ENCODE data around the gene KCND1. TPM values are rescaled to one million over a fixed set of nuclear protein-coding genes. Genes with fewer than 3 reads are reported as not detected.

The KCND1 gene
- total and polyA plus RNA-seq, 10 donors = 1.5 to 3.7 (median 2.1) TPM

DNA sequence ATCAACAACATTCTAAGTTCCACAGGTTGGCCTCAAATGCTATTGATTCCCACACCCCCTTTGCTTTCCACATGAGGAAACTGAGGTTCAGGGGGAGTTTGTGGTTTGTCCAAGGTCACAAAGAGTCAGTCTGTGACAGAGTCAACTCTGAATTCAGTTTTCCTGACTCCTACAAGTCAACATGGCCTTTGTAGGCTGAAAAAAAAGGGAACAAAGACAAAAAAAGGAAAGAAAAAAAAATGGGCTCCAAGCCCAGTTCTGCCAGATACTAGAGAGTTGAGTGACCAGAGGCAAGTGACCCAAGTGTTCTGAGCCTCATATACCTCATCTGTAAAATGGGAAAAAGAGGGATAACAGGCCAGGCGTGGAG, 36.4 kb downstream of the KCND1 start:
- WGBS, 5 donors = 65 to 100% (median 94%) methylated on average over 1 of the region's 1 CpG
- TF ChIP-seq POLR2AphosphoS5 (IDR thresholded peaks at IDR 0.05) (no peak), POLR2A (IDR thresholded peaks at IDR 0.05) (no peak)
- TF ChIP-seq, protein P1, sequence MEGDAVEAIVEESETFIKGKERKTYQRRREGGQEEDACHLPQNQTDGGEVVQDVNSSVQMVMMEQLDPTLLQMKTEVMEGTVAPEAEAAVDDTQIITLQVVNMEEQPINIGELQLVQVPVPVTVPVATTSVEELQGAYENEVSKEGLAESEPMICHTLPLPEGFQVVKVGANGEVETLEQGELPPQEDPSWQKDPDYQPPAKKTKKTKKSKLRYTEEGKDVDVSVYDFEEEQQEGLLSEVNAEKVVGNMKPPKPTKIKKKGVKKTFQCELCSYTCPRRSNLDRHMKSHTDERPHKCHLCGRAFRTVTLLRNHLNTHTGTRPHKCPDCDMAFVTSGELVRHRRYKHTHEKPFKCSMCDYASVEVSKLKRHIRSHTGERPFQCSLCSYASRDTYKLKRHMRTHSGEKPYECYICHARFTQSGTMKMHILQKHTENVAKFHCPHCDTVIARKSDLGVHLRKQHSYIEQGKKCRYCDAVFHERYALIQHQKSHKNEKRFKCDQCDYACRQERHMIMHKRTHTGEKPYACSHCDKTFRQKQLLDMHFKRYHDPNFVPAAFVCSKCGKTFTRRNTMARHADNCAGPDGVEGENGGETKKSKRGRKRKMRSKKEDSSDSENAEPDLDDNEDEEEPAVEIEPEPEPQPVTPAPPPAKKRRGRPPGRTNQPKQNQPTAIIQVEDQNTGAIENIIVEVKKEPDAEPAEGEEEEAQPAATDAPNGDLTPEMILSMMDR (IDR thresholded peaks at IDR 0.05 in 8 of 11, conservative IDR thresholded peaks at IDR 0.05 in 3 of 11) = no peak
- peak overlapping the region in 6 of 8 donors; percentile 26 to 94 (median 90) for H3K27ac ChIP-seq
- no peak overlapping the region for H3K4me3 ChIP-seq
- peaks cover 0 to 4% (median 0%) of the 10 kb centered on the region in 8 donors for H3K9me3 ChIP-seq
- H3K36me3 ChIP-seq = peaks cover 0 to 50% (median 13%) of the 10 kb centered on the region in 6 donors
- H3K4me1 ChIP-seq = peaks cover 27 to 74% (median 63%) of the 10 kb centered on the region in 6 donors
- intact Hi-C loops (cut with DNase I; ENCODE audit: low total_unique reads) = no loop called here
- no peaks in the 10 kb centered on the region for H3K27me3 ChIP-seq (replicated peaks in 1 of 7)
- DNase-seq = no peak

DNA sequence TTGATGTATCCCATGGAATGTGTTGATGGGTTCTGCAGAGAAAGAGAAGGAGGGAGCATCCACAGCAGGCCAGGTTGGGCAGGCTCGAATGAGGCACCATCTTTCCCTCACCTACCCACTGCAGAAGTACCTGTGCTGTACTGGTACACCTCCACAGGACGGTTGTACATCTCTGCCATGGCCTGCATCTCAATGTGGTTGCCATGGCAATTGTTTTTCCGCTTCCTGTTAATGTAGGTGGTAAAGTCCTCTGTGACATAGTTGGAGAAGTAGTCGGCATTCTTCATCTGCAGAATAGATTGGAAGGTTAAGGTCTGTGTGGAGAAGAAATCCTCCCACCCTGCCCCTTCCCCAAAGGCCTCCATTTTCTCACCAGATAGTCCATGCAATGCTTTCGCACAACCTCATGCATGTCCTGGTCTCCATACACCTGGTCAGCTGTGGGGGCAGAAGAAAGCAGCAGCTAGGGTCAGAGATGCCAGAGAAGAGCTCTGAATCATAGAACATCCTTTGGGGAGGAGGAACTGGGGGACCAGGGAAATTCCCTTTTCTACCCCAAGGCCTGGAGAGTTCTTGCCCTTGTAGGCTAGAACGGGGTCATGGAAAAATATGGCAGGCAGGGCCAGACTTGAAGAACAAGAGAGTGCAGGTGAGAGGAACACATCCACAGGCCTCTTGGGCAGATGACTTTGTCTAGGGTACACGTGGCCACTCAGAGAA, 36.9 kb downstream of the KCND1 start:
- Histone ChIP-seq H3K36me3 (peaks cover 0 to 55% (median 15%) of the 10 kb centered on the region in 6 donors), H3K4me1 (peaks cover 27 to 69% (median 58%) of the 10 kb centered on the region in 6 donors), H3K9me3 (peaks cover 0 to 4% (median 0%) of the 10 kb centered on the region in 8 donors), H3K4me3 (no peak overlapping the region), H3K27ac (peak overlapping the region in 6 of 8 donors; percentile 26 to 94 (median 90)), H3K27me3 (replicated peaks in 1 of 7) (no peaks in the 10 kb centered on the region)
- WGBS, 5 donors = 70 to 79% (median 71%) methylated on average over 7 of the region's 7 CpGs
- no peak for DNase-seq
- TF ChIP-seq POLR2AphosphoS5 (IDR thresholded peaks at IDR 0.05) (peak in 1 of 3 donors; percentile 7), POLR2A (IDR thresholded peaks at IDR 0.05) (no peak)
- intact Hi-C loops (cut with DNase I; ENCODE audit: low total_unique reads) = no loop called here

DNA sequence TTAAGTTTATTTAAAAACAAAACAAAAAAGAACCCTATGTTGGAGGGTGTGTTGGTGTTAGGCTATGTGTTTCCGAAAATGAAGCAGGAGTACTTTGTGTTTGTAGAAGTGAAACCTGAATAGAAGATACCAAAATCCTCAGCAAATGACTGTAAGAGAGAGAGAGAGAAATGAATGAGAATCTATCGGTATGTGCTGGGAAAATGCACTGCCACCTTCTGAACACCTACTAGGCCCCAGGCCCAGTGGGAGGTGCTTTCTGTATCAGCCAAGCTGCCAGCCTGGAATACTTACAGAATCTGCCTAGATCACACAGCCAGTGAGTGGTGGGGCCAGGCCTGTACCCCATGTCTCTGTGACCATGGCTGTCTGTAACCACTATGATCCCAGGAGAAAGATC, 37.9 kb downstream of the KCND1 start:
- 59 to 73% (median 69%) methylated on average over 2 of the region's 2 CpGs for WGBS, 5 donors
- no peak for DNase-seq
- peak overlapping the region in 7 of 8 donors; percentile 15 to 94 (median 90) for H3K27ac ChIP-seq
- TF ChIP-seq POLR2AphosphoS5 (IDR thresholded peaks at IDR 0.05) (no peak), POLR2A (IDR thresholded peaks at IDR 0.05) (no peak)
- TF ChIP-seq, protein P1 (IDR thresholded peaks at IDR 0.05 in 8 of 11, conservative IDR thresholded peaks at IDR 0.05 in 3 of 11) = no peak
- H3K4me3 ChIP-seq = no peak overlapping the region
- H3K4me1 ChIP-seq = peaks cover 18 to 59% (median 48%) of the 10 kb centered on the region in 6 donors
- H3K27me3 ChIP-seq (replicated peaks in 1 of 7) = no peaks in the 10 kb centered on the region
- intact Hi-C loops (cut with DNase I; ENCODE audit: low total_unique reads) = no loop called here
- peaks cover 0 to 63% (median 16%) of the 10 kb centered on the region in 6 donors for H3K36me3 ChIP-seq
- peaks cover 0 to 4% (median 0%) of the 10 kb centered on the region in 8 donors for H3K9me3 ChIP-seq

DNA sequence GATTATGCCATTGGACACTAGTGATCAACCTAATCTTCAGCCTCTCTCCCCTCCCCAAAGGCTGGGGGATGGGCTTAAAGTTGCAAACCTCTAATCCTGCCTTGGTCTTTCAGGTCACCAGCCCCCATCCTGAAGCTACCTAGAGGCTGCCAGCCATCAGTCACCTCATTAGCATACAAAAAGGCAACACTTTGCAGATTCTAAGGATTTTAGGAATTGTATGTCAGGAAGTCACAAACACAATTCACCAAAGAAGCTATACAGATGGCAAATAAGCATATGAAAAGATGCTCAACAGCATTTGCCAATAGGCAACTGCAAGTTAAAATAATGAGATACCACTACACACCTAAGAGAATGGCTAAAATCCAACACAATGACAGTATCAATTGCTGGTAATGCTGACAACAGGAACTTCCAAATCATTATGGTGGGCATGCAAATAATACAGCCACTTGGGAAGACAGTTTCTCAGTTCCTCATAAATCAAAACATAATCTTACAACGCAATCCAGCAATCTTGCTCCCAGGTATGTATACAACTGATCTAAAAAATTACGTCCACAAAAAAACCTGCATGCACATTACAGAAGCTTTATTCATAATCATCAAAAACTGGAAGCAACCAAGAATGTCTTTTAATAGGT, 43.8 kb downstream of the KCND1 start:
- H3K36me3 ChIP-seq = peaks cover 0 to 83% (median 20%) of the 10 kb centered on the region in 6 donors
- H3K4me1 ChIP-seq = peaks cover 0 to 30% (median 6%) of the 10 kb centered on the region in 6 donors
- peaks cover 0 to 4% (median 0%) of the 10 kb centered on the region in 8 donors for H3K9me3 ChIP-seq
- DNase-seq = no peak
- H3K27ac ChIP-seq = peak overlapping the region in 3 of 8 donors; percentile 23 to 54 (median 49)
- no peak overlapping the region for H3K4me3 ChIP-seq
- H3K27me3 ChIP-seq (replicated peaks in 1 of 7) = no peaks in the 10 kb centered on the region
- TF ChIP-seq POLR2A (IDR thresholded peaks at IDR 0.05) (no peak), POLR2AphosphoS5 (IDR thresholded peaks at IDR 0.05) (no peak)
- TF ChIP-seq, protein P1 (IDR thresholded peaks at IDR 0.05 in 8 of 11, conservative IDR thresholded peaks at IDR 0.05 in 3 of 11) = no peak
- WGBS, 5 donors = 54 to 75% (median 62%) methylated on average over 2 of the region's 2 CpGs
- intact Hi-C loops (cut with DNase I; ENCODE audit: low total_unique reads) = no loop called here

Measured in spleen (tissue), 11 donors.